ENCODE data around the gene TSPAN8. TPM values are rescaled to one million over a fixed set of nuclear protein-coding genes. Genes with fewer than 3 reads are reported as not detected.
"Not testable (repeated sequence)": the region's sequence is repeated elsewhere in the genome, so short reads cannot be mapped to it uniquely, and the experiment has no call there.

Gene TSPAN8
- total RNA-seq, 1 donor from 2014 or later: not detected

DNA sequence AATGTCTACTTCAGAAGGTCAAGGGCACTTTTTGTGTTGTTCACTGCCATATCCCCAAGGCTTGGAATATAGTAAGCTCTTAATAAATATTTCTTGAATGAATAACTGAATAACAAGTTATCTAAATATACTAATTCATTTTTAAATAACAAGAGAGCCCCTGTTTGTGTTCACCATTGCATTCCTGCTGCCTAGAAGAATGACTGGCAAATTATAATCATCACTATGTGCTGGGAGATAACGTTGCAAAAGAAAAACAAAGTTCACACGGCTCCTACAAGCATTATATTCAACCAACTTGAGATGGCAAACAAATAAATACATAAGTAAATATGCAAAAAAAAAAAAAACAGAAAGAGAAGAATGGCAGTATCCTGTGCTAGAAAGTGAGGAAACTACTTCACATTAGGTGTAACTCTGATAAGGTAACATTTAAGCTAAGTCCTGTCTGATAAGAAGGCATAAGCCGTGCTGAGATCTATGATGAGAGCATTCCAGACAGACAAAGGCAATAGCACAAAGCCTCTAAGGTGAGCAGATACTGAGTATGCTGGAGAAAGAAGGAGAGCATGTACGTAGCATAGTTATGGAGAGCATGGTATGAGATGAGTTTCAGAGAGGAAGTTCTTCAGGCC lies 9.2 kb upstream of the TSPAN8 start:
- Histone ChIP-seq H3K9me3 (ENCODE audit: insufficient read depth, low read depth, low read length) (no peaks in the 10 kb centered on the region), H3K4me2 (ENCODE audit: low read length) (no peak overlapping the region), H3K27ac (ENCODE audit: low read depth, low read length) (no peak overlapping the region), H2AFZ (ENCODE audit: low read depth, low read length) (no peak overlapping the region), H3K27me3 (ENCODE audit: insufficient read depth, low read length) (no peaks in the 10 kb centered on the region), H3K79me2 (ENCODE audit: insufficient read depth, low read length) (no peaks in the 10 kb centered on the region), H3K4me1 (ENCODE audit: insufficient read depth, low read length) (no peaks in the 10 kb centered on the region), H4K20me1 (ENCODE audit: insufficient read depth, low read length) (no peaks in the 10 kb centered on the region), H3K9ac (ENCODE audit: low read length) (no peak overlapping the region), H3K36me3 (ENCODE audit: insufficient read depth, low read length) (no peaks in the 10 kb centered on the region), H3K4me3 (ENCODE audit: insufficient read depth, low read depth, low read length) (no peak overlapping the region)
- Mint-ChIP-seq H3K36me3 (ENCODE audit: low read depth, unreplicated experiment) (no peaks in the 10 kb centered on the region), H3K4me3 (ENCODE audit: unreplicated experiment) (no peak overlapping the region), H3K9me3 (ENCODE audit: unreplicated experiment) (peaks cover 1% of the 10 kb centered on the region), H3K27me3 (ENCODE audit: low read depth, unreplicated experiment) (no peaks in the 10 kb centered on the region), H3K27ac (ENCODE audit: unreplicated experiment) (no peak overlapping the region), H3K4me1 (ENCODE audit: low read depth, unreplicated experiment) (peaks cover 3% of the 10 kb centered on the region)
- no peak for TF ChIP-seq EZH2 (IDR thresholded peaks at IDR 0.05; ENCODE audit: insufficient read depth, low read length)
- TF ChIP-seq, protein P1, sequence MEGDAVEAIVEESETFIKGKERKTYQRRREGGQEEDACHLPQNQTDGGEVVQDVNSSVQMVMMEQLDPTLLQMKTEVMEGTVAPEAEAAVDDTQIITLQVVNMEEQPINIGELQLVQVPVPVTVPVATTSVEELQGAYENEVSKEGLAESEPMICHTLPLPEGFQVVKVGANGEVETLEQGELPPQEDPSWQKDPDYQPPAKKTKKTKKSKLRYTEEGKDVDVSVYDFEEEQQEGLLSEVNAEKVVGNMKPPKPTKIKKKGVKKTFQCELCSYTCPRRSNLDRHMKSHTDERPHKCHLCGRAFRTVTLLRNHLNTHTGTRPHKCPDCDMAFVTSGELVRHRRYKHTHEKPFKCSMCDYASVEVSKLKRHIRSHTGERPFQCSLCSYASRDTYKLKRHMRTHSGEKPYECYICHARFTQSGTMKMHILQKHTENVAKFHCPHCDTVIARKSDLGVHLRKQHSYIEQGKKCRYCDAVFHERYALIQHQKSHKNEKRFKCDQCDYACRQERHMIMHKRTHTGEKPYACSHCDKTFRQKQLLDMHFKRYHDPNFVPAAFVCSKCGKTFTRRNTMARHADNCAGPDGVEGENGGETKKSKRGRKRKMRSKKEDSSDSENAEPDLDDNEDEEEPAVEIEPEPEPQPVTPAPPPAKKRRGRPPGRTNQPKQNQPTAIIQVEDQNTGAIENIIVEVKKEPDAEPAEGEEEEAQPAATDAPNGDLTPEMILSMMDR (IDR thresholded peaks at IDR 0.05; ENCODE audit: insufficient read depth, low read depth, low read length): no peak
- FAIRE-seq: no peak
- DNase-seq (ENCODE audit: low read depth): no peak

DNA sequence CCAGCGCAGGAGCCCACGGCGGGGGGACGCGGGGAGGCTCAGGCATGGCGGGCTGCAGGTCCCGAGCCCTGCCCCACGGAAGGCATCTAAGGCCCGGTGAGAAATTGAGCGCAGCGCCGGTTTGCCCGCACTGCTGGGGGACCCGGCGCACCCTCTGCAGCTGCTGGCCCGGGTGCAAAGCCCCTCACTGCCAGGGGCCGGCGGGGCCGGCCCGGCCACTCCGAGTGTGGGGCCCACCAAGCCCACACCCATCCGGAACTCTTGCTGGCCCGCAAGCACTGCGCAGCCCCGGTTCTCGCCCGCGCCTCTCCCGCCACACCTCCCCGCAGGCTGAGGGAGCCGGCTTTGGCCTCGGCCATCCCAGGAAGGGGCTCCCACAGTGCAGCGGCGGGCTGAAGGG lies 8.5 kb upstream of the TSPAN8 start:
- no peaks in the 10 kb centered on the region for H4K20me1 ChIP-seq (ENCODE audit: insufficient read depth, low read length)
- no peak overlapping the region for H3K27ac ChIP-seq (ENCODE audit: low read depth, low read length)
- H3K4me3 Mint-ChIP-seq (ENCODE audit: unreplicated experiment): no peak overlapping the region
- H3K4me2 ChIP-seq (ENCODE audit: low read length): no peak overlapping the region
- no peak overlapping the region for H3K9ac ChIP-seq (ENCODE audit: low read length)
- H3K36me3 Mint-ChIP-seq (ENCODE audit: low read depth, unreplicated experiment): no peaks in the 10 kb centered on the region
- no peak for TF ChIP-seq EZH2 (IDR thresholded peaks at IDR 0.05; ENCODE audit: insufficient read depth, low read length)
- TF ChIP-seq, protein P1 (IDR thresholded peaks at IDR 0.05; ENCODE audit: insufficient read depth, low read depth, low read length): no peak
- no peaks in the 10 kb centered on the region for H3K36me3 ChIP-seq (ENCODE audit: insufficient read depth, low read length)
- H3K9me3 ChIP-seq (ENCODE audit: insufficient read depth, low read depth, low read length): no peaks in the 10 kb centered on the region
- peaks cover 1% of the 10 kb centered on the region for H3K9me3 Mint-ChIP-seq (ENCODE audit: unreplicated experiment)
- DNase-seq (ENCODE audit: low read depth) (no peak), FAIRE-seq (no peak)
- no peak overlapping the region for H2AFZ ChIP-seq (ENCODE audit: low read depth, low read length)
- no peaks in the 10 kb centered on the region for H3K4me1 ChIP-seq (ENCODE audit: insufficient read depth, low read length)
- H3K4me3 ChIP-seq (ENCODE audit: insufficient read depth, low read depth, low read length): no peak overlapping the region
- H3K79me2 ChIP-seq (ENCODE audit: insufficient read depth, low read length): no peaks in the 10 kb centered on the region
- peaks cover 3% of the 10 kb centered on the region for H3K4me1 Mint-ChIP-seq (ENCODE audit: low read depth, unreplicated experiment)
- no peak overlapping the region for H3K27ac Mint-ChIP-seq (ENCODE audit: unreplicated experiment)
- H3K27me3 Mint-ChIP-seq (ENCODE audit: low read depth, unreplicated experiment): no peaks in the 10 kb centered on the region
- no peaks in the 10 kb centered on the region for H3K27me3 ChIP-seq (ENCODE audit: insufficient read depth, low read length)

DNA sequence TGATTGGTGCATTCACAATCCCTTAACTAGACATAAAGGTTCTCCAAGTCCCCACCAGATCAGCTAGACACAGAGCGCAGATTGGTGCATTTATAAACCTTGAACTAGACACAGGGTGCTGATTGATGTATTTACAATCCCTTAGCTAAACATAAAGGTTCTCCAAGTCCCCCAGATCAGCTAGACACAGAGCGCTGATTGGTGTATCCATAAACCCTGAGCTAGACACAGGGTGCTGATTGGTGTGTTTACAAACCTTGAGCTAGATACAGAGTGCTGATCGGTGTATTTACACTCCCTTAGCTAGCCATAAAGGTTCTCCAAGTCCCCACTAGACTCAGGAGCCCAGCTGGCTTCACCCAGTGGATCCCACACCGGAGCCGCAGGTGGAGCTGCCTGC lies 8.0 kb upstream of the TSPAN8 start:
- H3K9me3 Mint-ChIP-seq (ENCODE audit: unreplicated experiment); H3K27me3 ChIP-seq (ENCODE audit: insufficient read depth, low read length); H3K27me3 Mint-ChIP-seq (ENCODE audit: low read depth, unreplicated experiment); H2AFZ ChIP-seq (ENCODE audit: low read depth, low read length); H3K4me3 Mint-ChIP-seq (ENCODE audit: unreplicated experiment); H3K4me1 ChIP-seq (ENCODE audit: insufficient read depth, low read length); H3K4me2 ChIP-seq (ENCODE audit: low read length); FAIRE-seq; DNase-seq (ENCODE audit: low read depth); H3K27ac ChIP-seq (ENCODE audit: low read depth, low read length); H3K27ac Mint-ChIP-seq (ENCODE audit: unreplicated experiment); H3K79me2 ChIP-seq (ENCODE audit: insufficient read depth, low read length); H3K4me1 Mint-ChIP-seq (ENCODE audit: low read depth, unreplicated experiment); H3K4me3 ChIP-seq (ENCODE audit: insufficient read depth, low read depth, low read length); H3K9ac ChIP-seq (ENCODE audit: low read length); H3K36me3 ChIP-seq (ENCODE audit: insufficient read depth, low read length); H3K9me3 ChIP-seq (ENCODE audit: insufficient read depth, low read depth, low read length); H3K36me3 Mint-ChIP-seq (ENCODE audit: low read depth, unreplicated experiment); H4K20me1 ChIP-seq (ENCODE audit: insufficient read depth, low read length): not testable (repeated sequence)

Data from astrocyte (in vitro differentiated cells and primary cell).